Hepatocyte (in vitro differentiated cells): ENCODE data around the gene NPRL2.

ENCODE experiments used
- CTCF ChIP-seq: fragments of 200-600 bp; sonication (generic); IDR thresholded peaks from 2 replicates; pipeline ENCODE4 v1.5.1; 2016; ENCODE audit warnings: antibody characterized with exemption, mild to moderate bottlenecking; ENCODE audit not compliant: poor library complexity
- EZH2 ChIP-seq: fragments of 200-600 bp; sonication (generic); IDR thresholded peaks from 2 replicates; pipeline ENCODE4 v1.6.1; 2016; ENCODE audit warnings: antibody characterized with exemption, mild to moderate bottlenecking, borderline replicate concordance
- EZH2phosphoT487 ChIP-seq: fragments of 200-600 bp; sonication (generic); IDR thresholded peaks from one replicate; pipeline ENCODE4 v1.6.1; 2018; ENCODE audit warnings: antibody characterized with exemption, mild to moderate bottlenecking, low read depth, moderate library complexity; ENCODE audit not compliant: unreplicated experiment, severe bottlenecking

GRCh38 chr3:50300681-50301254, 49.8 kb downstream of the NPRL2 start:
- TF ChIP-seq CTCF (no peak), EZH2 (no peak), EZH2phosphoT487 (no peak)
